Measurements from ENCODE around the gene ZC3H12C.

ZC3H12C gene

GRCh38 chr11:110165039-110165925 is 72.1 kb downstream of the ZC3H12C start:
- no peak for DNase-seq
- in situ Hi-C loops (cut with HindIII; ENCODE audit: low pct_ligation_motif_present, low pct_unique_long_range_greater_than_20kb, low sequenced_read_pairs), result no loop called here

- DNase-seq, result peak; percentile 60
- in situ Hi-C loops (cut with HindIII; ENCODE audit: low pct_ligation_motif_present, low pct_unique_long_range_greater_than_20kb, low sequenced_read_pairs), result no loop called here
These were observed 75.0 kb downstream of the ZC3H12C start for GRCh38 chr11:110168033-110168803.

GRCh38 chr11:110169738-110170137 is 76.5 kb downstream of the ZC3H12C start:
- no peak for DNase-seq
- in situ Hi-C loops (cut with HindIII; ENCODE audit: low pct_ligation_motif_present, low pct_unique_long_range_greater_than_20kb, low sequenced_read_pairs), result no loop called here

GRCh38 chr11:110172468-110173065 is 79.4 kb downstream of the ZC3H12C start:
- in situ Hi-C loops (cut with HindIII; ENCODE audit: low pct_ligation_motif_present, low pct_unique_long_range_greater_than_20kb, low sequenced_read_pairs), result no loop called here
- DNase-seq, result no peak

- peak; percentile 14 for DNase-seq
- in situ Hi-C loops (cut with HindIII; ENCODE audit: low pct_ligation_motif_present, low pct_unique_long_range_greater_than_20kb, low sequenced_read_pairs), result no loop called here
These were observed 80.8 kb downstream of the ZC3H12C start for GRCh38 chr11:110173811-110174644.

GRCh38 chr11:110174645-110175310 is 81.6 kb downstream of the ZC3H12C start:
- DNase-seq, result peak; percentile 65
- in situ Hi-C loops (cut with HindIII; ENCODE audit: low pct_ligation_motif_present, low pct_unique_long_range_greater_than_20kb, low sequenced_read_pairs), result no loop called here

GRCh38 chr11:110176366-110177085 is 83.3 kb downstream of the ZC3H12C start:
- no peak for DNase-seq
- in situ Hi-C loops (cut with HindIII; ENCODE audit: low pct_ligation_motif_present, low pct_unique_long_range_greater_than_20kb, low sequenced_read_pairs), result no loop called here

GRCh38 chr11:110177086-110177456 is 83.9 kb downstream of the ZC3H12C start:
- no peak for DNase-seq
- in situ Hi-C loops (cut with HindIII; ENCODE audit: low pct_ligation_motif_present, low pct_unique_long_range_greater_than_20kb, low sequenced_read_pairs), result no loop called here

GRCh38 chr11:110179064-110179463 is 85.9 kb downstream of the ZC3H12C start:
- in situ Hi-C loops (cut with HindIII; ENCODE audit: low pct_ligation_motif_present, low pct_unique_long_range_greater_than_20kb, low sequenced_read_pairs), result no loop called here
- no peak for DNase-seq

GRCh38 chr11:110182886-110183285 is 89.7 kb downstream of the ZC3H12C start:
- peak; percentile 71 for DNase-seq
- in situ Hi-C loops (cut with HindIII; ENCODE audit: low pct_ligation_motif_present, low pct_unique_long_range_greater_than_20kb, low sequenced_read_pairs), result no loop called here

GRCh38 chr11:110184456-110184855 is 91.3 kb downstream of the ZC3H12C start:
- DNase-seq, result no peak
- in situ Hi-C loops (cut with HindIII; ENCODE audit: low pct_ligation_motif_present, low pct_unique_long_range_greater_than_20kb, low sequenced_read_pairs), result no loop called here

GRCh38 chr11:110185121-110185591 is 92.0 kb downstream of the ZC3H12C start:
- in situ Hi-C loops (cut with HindIII; ENCODE audit: low pct_ligation_motif_present, low pct_unique_long_range_greater_than_20kb, low sequenced_read_pairs), result no loop called here
- DNase-seq, result no peak

GRCh38 chr11:110185599-110185998 is 92.4 kb downstream of the ZC3H12C start:
- DNase-seq, result no peak

GRCh38 chr11:110186456-110186855 is 93.3 kb downstream of the ZC3H12C start:
- in situ Hi-C loops (cut with HindIII; ENCODE audit: low pct_ligation_motif_present, low pct_unique_long_range_greater_than_20kb, low sequenced_read_pairs), result no loop called here
- no peak for DNase-seq

More at GRCh38 chr11:110185599-110185998, 92.4 kb downstream of the ZC3H12C start:
- in situ Hi-C loops (cut with HindIII; ENCODE audit: low pct_ligation_motif_present, low pct_unique_long_range_greater_than_20kb, low sequenced_read_pairs), result no loop called here

- DNase-seq, result no peak
- in situ Hi-C loops (cut with HindIII; ENCODE audit: low pct_ligation_motif_present, low pct_unique_long_range_greater_than_20kb, low sequenced_read_pairs), result no loop called here
These were observed 93.7 kb downstream of the ZC3H12C start for GRCh38 chr11:110186867-110187266.

- no peak for DNase-seq
- in situ Hi-C loops (cut with HindIII; ENCODE audit: low pct_ligation_motif_present, low pct_unique_long_range_greater_than_20kb, low sequenced_read_pairs), result no loop called here
These were observed 94.5 kb downstream of the ZC3H12C start for GRCh38 chr11:110187731-110188130.

- DNase-seq, result no peak
- in situ Hi-C loops (cut with HindIII; ENCODE audit: low pct_ligation_motif_present, low pct_unique_long_range_greater_than_20kb, low sequenced_read_pairs), result no loop called here
These were observed 97.7 kb downstream of the ZC3H12C start for GRCh38 chr11:110190885-110191284.

Measured in ACHN (cell line).